ENCODE data around the gene LAMTOR1. TPM values are rescaled to one million over a fixed set of nuclear protein-coding genes. Genes with fewer than 3 reads are reported as not detected.

LAMTOR1 gene
- total RNA-seq, 1 donor from 2014 or later: 148 TPM

GRCh38 chr11:72124046-72124445 lies 20.9 kb upstream of the LAMTOR1 start:
- intact Hi-C loops (cut with DNase I): no loop called here
- Histone ChIP-seq H3K9me3 (no peaks in the 10 kb centered on the region), H3K4me1 (no peaks in the 10 kb centered on the region), H3K36me3 (no peaks in the 10 kb centered on the region), H3K27ac (no peak overlapping the region), H3K4me3 (no peak overlapping the region), H3K27me3 (no peaks in the 10 kb centered on the region)
- DNase-seq (ENCODE audit: low spot score in 2 of 2): peak in 1 of 2 donors; percentile 39
- TF ChIP-seq CTCF (IDR thresholded peaks at IDR 0.05): no peak

GRCh38 chr11:72123117-72123653 lies 20.1 kb upstream of the LAMTOR1 start:
- intact Hi-C loops (cut with DNase I): no loop called here

GRCh38 chr11:72122607-72123006 lies 19.5 kb upstream of the LAMTOR1 start:
- H3K4me3 ChIP-seq: no peak overlapping the region
- no peak overlapping the region for H3K27ac ChIP-seq
- H3K36me3 ChIP-seq: no peaks in the 10 kb centered on the region
- no peaks in the 10 kb centered on the region for H3K9me3 ChIP-seq
- intact Hi-C loops (cut with DNase I): no loop called here
- peak in 1 of 2 donors; percentile 31 for DNase-seq (ENCODE audit: low spot score in 2 of 2)
- no peaks in the 10 kb centered on the region for H3K27me3 ChIP-seq
- H3K4me1 ChIP-seq: no peaks in the 10 kb centered on the region
- no peak for TF ChIP-seq CTCF (IDR thresholded peaks at IDR 0.05)

More at GRCh38 chr11:72123117-72123653, 20.1 kb upstream of the LAMTOR1 start:
- Histone ChIP-seq H3K27me3 (no peaks in the 10 kb centered on the region), H3K27ac (no peak overlapping the region), H3K4me3 (no peak overlapping the region), H3K9me3 (no peaks in the 10 kb centered on the region), H3K36me3 (no peaks in the 10 kb centered on the region), H3K4me1 (no peaks in the 10 kb centered on the region)
- TF ChIP-seq CTCF (IDR thresholded peaks at IDR 0.05): no peak
- peak in 1 of 2 donors; percentile 5 for DNase-seq (ENCODE audit: low spot score in 2 of 2)

GRCh38 chr11:72120930-72121329 lies 17.8 kb upstream of the LAMTOR1 start:
- no peak for TF ChIP-seq CTCF (IDR thresholded peaks at IDR 0.05)
- Histone ChIP-seq H3K4me3 (no peak overlapping the region), H3K27me3 (no peaks in the 10 kb centered on the region), H3K36me3 (no peaks in the 10 kb centered on the region), H3K9me3 (no peaks in the 10 kb centered on the region), H3K4me1 (no peaks in the 10 kb centered on the region), H3K27ac (no peak overlapping the region)
- DNase-seq (ENCODE audit: low spot score in 2 of 2): no peak
- intact Hi-C loops (cut with DNase I): no loop called here

GRCh38 chr11:72119198-72119597 lies 16.1 kb upstream of the LAMTOR1 start:
- peak in 1 of 2 donors; percentile 34 for DNase-seq (ENCODE audit: low spot score in 2 of 2)
- intact Hi-C loops (cut with DNase I): no loop called here

More at GRCh38 chr11:72119198-72119597, 16.1 kb upstream of the LAMTOR1 start:
- H3K27ac ChIP-seq: no peak overlapping the region
- no peaks in the 10 kb centered on the region for H3K9me3 ChIP-seq
- H3K4me1 ChIP-seq: no peaks in the 10 kb centered on the region
- H3K4me3 ChIP-seq: no peak overlapping the region
- H3K27me3 ChIP-seq: no peaks in the 10 kb centered on the region
- no peak for TF ChIP-seq CTCF (IDR thresholded peaks at IDR 0.05)
- no peaks in the 10 kb centered on the region for H3K36me3 ChIP-seq

All from ascending aorta (tissue), 2 donors.